Measurements from ENCODE around the gene PRF1. TPM values are rescaled to one million over a fixed set of nuclear protein-coding genes. Genes with fewer than 3 reads are reported as not detected.
"Not testable (repeated sequence)": the region's sequence is repeated elsewhere in the genome, so short reads cannot be mapped to it uniquely, and the experiment has no call there.

The PRF1 gene
- 10 to 100 TPM; 21.8 to 28.6 TPM for total RNA-seq

GRCh38 chr10:70602665-70603448 is at the start of gene PRF1:
TSS of gene PRF1 (minus strand) at chr10:70602741. CDS start at chr10:70600902, 1,839 bp downstream.
- Mint-ChIP-seq H3K4me3 (peak within 1 kb of the TSS; percentile 82), H3K36me3 (ENCODE audit: low read depth) (peaks cover 6% of the 10 kb centered on the region), H3K4me1 (peaks cover 29% of the 10 kb centered on the region), H3K27me3 (no peaks in the 10 kb centered on the region), H3K9me3 (ENCODE audit: low read depth) (peaks cover 2% of the 10 kb centered on the region), H3K27ac (peak within 1 kb of the TSS; percentile 84)
- intact Hi-C loops (cut with DNase I, micrococcal nuclease) = no loop called here
- peak; percentile 92 for ATAC-seq
- DNase-seq = peak; percentile 84
- ChIA-PET CTCF (interaction anchor here (0.6 to 1.3 kb wide), 5 partner anchors 9 to 614 kb away, joined by 3 to 4 read pairs (median 3); no protein-coding TSS in a partner anchor), POLR2A (no interaction called here)

DNA sequence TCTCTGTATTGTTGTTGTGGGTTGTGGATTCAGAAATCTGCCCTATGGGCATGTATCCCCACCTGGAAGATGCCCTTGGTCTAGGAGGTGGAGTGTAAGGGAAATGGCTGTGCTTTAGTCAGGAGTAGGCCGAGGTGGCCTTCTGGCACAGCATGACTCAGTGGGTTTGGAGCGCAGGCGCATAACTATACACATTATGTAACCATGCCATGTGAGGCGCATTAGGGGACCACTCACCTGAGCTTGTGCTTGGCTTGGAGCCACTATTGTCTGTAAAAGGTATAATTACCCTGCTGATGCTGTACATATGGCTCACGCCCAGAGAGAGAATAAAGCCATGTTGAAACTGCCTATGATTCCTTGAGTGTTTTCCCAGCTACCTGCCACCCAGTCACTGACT is 49.1 kb upstream of the PRF1 start:
- intact Hi-C loops (cut with DNase I, micrococcal nuclease) = no loop called here
- ChIA-PET CTCF (interaction anchor here (0.6 kb wide), 1 partner anchor 170 kb away, joined by 3 read pairs; no protein-coding TSS in a partner anchor), POLR2A (no interaction called here)
- no peak overlapping the region for H3K27ac Mint-ChIP-seq
- peaks cover 9% of the 10 kb centered on the region for H3K4me1 Mint-ChIP-seq
- peaks cover 23% of the 10 kb centered on the region for H3K9me3 Mint-ChIP-seq (ENCODE audit: low read depth)
- DNase-seq (peak; percentile 44), ATAC-seq (no peak)
- H3K27me3 Mint-ChIP-seq = no peaks in the 10 kb centered on the region
- H3K4me3 Mint-ChIP-seq = no peak overlapping the region
- H3K36me3 Mint-ChIP-seq (ENCODE audit: low read depth) = peaks cover 12% of the 10 kb centered on the region

DNA sequence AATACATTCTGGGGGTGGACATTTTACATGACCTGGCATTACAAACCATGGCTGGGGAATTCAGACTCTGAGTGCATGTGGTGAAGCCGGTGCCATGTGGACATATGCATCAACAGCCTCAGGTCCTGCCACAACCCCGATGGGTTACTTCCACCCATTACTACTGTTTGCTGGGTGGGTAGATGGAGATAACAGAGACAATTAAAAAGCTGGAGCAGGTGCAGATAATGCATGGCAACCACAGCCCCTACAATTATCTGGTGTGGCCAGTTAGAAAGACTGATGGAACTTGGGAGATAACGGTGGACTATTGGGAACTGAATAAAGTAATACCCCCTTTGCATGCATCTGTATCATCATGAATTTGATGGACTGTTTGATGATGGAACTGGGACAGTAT is 48.2 kb upstream of the PRF1 start:
- ChIA-PET POLR2A (no interaction called here), CTCF (no interaction called here)
- DNase-seq (no peak), ATAC-seq (no peak)
- Mint-ChIP-seq H3K27ac (no peak overlapping the region), H3K4me1 (no peaks in the 10 kb centered on the region), H3K9me3 (ENCODE audit: low read depth) (peaks cover 23% of the 10 kb centered on the region), H3K4me3 (no peak overlapping the region), H3K36me3 (ENCODE audit: low read depth) (peaks cover 12% of the 10 kb centered on the region), H3K27me3 (no peaks in the 10 kb centered on the region)
- intact Hi-C loops (cut with DNase I, micrococcal nuclease) = no loop called here

DNA sequence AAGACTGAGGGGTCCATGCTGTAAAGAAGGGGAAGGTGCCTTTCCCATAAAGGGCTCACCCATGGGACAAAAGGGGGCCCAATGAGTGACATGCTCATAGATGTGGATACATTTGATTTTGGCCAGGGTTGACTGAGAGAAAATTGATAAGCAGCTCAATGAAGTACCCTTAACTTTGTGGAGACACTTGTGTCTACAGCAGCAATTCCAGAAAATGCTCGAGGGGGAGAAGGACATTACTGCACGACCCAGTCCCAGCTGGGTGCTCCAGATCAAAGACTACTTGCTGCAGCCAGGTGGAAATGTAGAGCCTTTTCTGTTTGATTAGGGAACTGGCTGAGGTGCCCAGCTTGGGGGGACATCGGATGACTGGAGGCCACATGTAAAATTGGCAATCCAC is 47.6 kb upstream of the PRF1 start:
- DNase-seq (no peak), ATAC-seq (no peak)
- H3K9me3 Mint-ChIP-seq (ENCODE audit: low read depth) = peaks cover 23% of the 10 kb centered on the region
- H3K27ac Mint-ChIP-seq = no peak overlapping the region
- peaks cover 12% of the 10 kb centered on the region for H3K36me3 Mint-ChIP-seq (ENCODE audit: low read depth)
- H3K27me3 Mint-ChIP-seq = no peaks in the 10 kb centered on the region
- no peak overlapping the region for H3K4me3 Mint-ChIP-seq
- intact Hi-C loops (cut with DNase I, micrococcal nuclease) = no loop called here
- CTCF ChIA-PET = no interaction called here
- H3K4me1 Mint-ChIP-seq = no peaks in the 10 kb centered on the region
- POLR2A ChIA-PET = no interaction called here

DNA sequence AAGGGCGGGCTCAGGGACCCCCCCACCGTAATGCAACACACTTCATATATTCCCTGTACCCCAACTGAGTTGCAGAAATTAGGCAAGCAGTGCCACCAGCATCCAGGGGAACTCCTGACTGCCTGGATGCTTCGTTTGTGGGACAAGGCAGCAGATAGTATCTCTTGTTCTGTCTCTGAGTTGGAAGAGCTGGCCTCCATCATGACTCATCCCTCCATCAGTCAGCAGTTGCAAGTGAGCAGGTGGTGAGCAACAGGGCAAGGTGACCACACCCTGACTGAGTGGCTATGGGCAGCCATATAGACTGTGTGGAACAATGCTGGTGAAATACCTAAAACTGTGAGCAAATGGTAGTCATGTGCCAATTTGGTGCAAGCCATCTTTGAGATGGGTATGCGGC is 47.0 kb upstream of the PRF1 start:
- CTCF ChIA-PET = no interaction called here
- ATAC-seq (peak; percentile 88), DNase-seq (peak; percentile 29)
- intact Hi-C loops (cut with DNase I, micrococcal nuclease) = no loop called here
- Mint-ChIP-seq H3K27ac (no peak overlapping the region), H3K27me3 (no peaks in the 10 kb centered on the region), H3K9me3 (ENCODE audit: low read depth) (peaks cover 23% of the 10 kb centered on the region), H3K4me1 (no peaks in the 10 kb centered on the region), H3K4me3 (no peak overlapping the region), H3K36me3 (ENCODE audit: low read depth) (peaks cover 12% of the 10 kb centered on the region)
- POLR2A ChIA-PET = no interaction called here

- H3K9me3 Mint-ChIP-seq (ENCODE audit: low read depth) = peaks cover 23% of the 10 kb centered on the region
- CTCF ChIA-PET = interaction anchor here (0.6 kb wide), 1 partner anchor 736 kb away, joined by 5 read pairs; no protein-coding TSS in a partner anchor
Measured at GRCh38 chr10:70648427-70648826, 45.9 kb upstream of the PRF1 start.

GRCh38 chr10:70647086-70647485 is 44.5 kb upstream of the PRF1 start:
- ATAC-seq (no peak), DNase-seq (no peak)
- Mint-ChIP-seq H3K27ac (no peak overlapping the region), H3K36me3 (ENCODE audit: low read depth) (peaks cover 12% of the 10 kb centered on the region), H3K27me3 (peaks cover 7% of the 10 kb centered on the region), H3K4me3 (no peak overlapping the region), H3K9me3 (ENCODE audit: low read depth) (peaks cover 23% of the 10 kb centered on the region), H3K4me1 (no peaks in the 10 kb centered on the region)
- POLR2A ChIA-PET = no interaction called here
- CTCF ChIA-PET = no interaction called here
- intact Hi-C loops (cut with DNase I, micrococcal nuclease) = no loop called here

More at GRCh38 chr10:70648427-70648826, 45.9 kb upstream of the PRF1 start:
- peaks cover 12% of the 10 kb centered on the region for H3K36me3 Mint-ChIP-seq (ENCODE audit: low read depth)
- H3K4me1 Mint-ChIP-seq = no peaks in the 10 kb centered on the region
- no peak overlapping the region for H3K4me3 Mint-ChIP-seq
- ATAC-seq (no peak), DNase-seq (no peak)
- peaks cover 5% of the 10 kb centered on the region for H3K27me3 Mint-ChIP-seq
- no peak overlapping the region for H3K27ac Mint-ChIP-seq
- intact Hi-C loops (cut with DNase I, micrococcal nuclease) = no loop called here
- POLR2A ChIA-PET = no interaction called here

DNA sequence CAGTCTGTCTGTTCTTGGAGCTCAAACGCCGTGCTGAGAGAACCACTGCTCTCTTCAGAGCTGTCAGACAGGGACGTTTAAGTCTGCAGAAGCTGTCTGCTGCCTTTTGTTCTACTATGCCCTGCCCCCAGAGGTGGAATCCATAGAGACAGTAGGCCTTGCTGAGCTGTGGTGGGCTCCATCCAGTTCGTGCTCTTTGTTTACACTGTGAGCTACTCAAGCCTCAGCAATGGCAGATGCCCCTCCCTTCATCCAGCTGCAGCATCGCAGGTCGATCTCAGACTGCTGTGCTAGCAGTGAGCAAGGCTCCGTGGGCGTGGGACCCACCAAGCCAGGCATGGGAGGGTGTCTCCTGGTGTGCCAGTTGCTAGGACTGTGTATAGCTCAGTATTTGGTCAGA is 42.4 kb upstream of the PRF1 start:
- peaks cover 14% of the 10 kb centered on the region for H3K9me3 Mint-ChIP-seq (ENCODE audit: low read depth)
- ATAC-seq; H3K4me3 Mint-ChIP-seq; H3K27me3 Mint-ChIP-seq; DNase-seq; H3K4me1 Mint-ChIP-seq; intact Hi-C loops (cut with DNase I, micrococcal nuclease); POLR2A ChIA-PET; H3K36me3 Mint-ChIP-seq (ENCODE audit: low read depth); H3K27ac Mint-ChIP-seq: not testable (repeated sequence)
- CTCF ChIA-PET = interaction anchor here (1.0 kb wide), 1 partner anchor 8 kb away, joined by 4 read pairs; no protein-coding TSS in a partner anchor

DNA sequence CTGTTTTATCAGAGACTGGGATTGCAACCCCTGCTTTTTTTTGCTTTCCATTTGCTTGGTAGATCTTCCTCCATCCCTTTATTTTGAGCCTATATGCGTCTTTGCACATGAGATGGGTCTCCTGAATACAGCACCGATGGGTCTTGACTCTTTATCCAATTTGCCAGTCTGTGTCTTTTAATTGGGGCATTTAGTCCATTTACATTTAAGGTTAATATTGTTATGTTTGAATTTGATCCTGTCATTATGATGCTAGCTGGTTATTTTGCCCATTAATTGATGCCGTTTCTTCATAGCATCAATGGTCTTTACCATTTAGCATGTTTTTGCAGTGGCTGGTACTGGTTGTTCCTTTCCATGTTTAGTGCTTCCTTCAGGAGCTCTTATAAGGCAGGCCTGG is 40.7 kb upstream of the PRF1 start:
- POLR2A ChIA-PET; H3K36me3 Mint-ChIP-seq (ENCODE audit: low read depth); H3K4me1 Mint-ChIP-seq; ATAC-seq; DNase-seq; H3K4me3 Mint-ChIP-seq; intact Hi-C loops (cut with DNase I, micrococcal nuclease); H3K9me3 Mint-ChIP-seq (ENCODE audit: low read depth); H3K27me3 Mint-ChIP-seq; CTCF ChIA-PET; H3K27ac Mint-ChIP-seq: not testable (repeated sequence)

GRCh38 chr10:70639640-70640383 is 37.3 kb upstream of the PRF1 start:
- intact Hi-C loops (cut with DNase I, micrococcal nuclease); H3K4me3 Mint-ChIP-seq; H3K4me1 Mint-ChIP-seq; H3K36me3 Mint-ChIP-seq (ENCODE audit: low read depth); H3K9me3 Mint-ChIP-seq (ENCODE audit: low read depth); DNase-seq; H3K27me3 Mint-ChIP-seq; ATAC-seq; H3K27ac Mint-ChIP-seq: not testable (repeated sequence)
- POLR2A ChIA-PET = interaction anchor here (0.7 kb wide), 1 partner anchor 52 kb away, joined by 5 read pairs; no protein-coding TSS in a partner anchor
- CTCF ChIA-PET = interaction anchor here (0.8 kb wide), 1 partner anchor 22 kb away, joined by 4 read pairs; no protein-coding TSS in a partner anchor

DNA sequence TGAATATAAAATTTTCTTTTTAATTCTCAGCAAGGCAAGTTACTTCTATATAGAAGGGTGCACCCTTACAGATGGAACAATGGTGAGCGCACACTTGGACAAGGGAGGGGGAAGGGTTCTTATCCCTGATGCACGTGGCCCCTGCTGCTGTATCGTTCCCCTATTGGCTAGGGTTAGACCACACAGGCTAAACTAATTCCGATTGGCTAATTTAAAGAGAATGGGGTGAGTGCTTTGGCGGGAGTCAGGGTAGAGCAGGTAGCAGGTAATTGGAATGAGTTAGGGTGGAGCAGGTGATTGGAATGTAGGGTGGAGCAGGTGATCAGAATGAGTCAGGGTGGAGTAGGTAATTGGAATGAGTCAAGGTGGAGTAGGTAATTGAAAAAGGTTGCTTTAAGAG is 32.0 kb upstream of the PRF1 start:
- H3K9me3 Mint-ChIP-seq (ENCODE audit: low read depth); H3K4me3 Mint-ChIP-seq; intact Hi-C loops (cut with DNase I, micrococcal nuclease); H3K27ac Mint-ChIP-seq; H3K27me3 Mint-ChIP-seq; ATAC-seq; POLR2A ChIA-PET; H3K36me3 Mint-ChIP-seq (ENCODE audit: low read depth); H3K4me1 Mint-ChIP-seq; CTCF ChIA-PET; DNase-seq: not testable (repeated sequence)

DNA sequence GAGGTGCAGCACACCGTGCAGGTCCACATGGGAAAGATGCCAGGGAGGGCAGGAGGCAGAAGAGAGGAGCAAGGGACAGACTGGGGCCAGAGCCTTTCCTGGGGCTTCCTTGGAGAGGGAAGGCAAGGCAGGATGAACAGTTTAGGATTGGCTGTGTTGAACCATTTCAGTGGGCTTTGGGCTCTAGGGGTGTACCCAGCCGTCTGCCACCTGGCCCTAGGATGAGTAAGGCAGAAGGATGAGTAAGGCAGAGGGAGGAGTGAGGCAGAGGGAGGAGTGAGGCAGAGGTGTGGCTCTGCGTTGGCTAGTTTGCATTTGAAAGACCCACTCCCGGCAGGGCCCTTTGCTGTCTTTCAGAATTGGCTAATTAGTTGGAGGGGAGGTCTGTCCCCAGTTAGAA is 31.5 kb upstream of the PRF1 start:
- ATAC-seq = no peak
- Mint-ChIP-seq H3K27ac (no peak overlapping the region), H3K4me3 (no peak overlapping the region), H3K4me1 (no peaks in the 10 kb centered on the region), H3K9me3 (ENCODE audit: low read depth) (peaks cover 4% of the 10 kb centered on the region), H3K27me3 (peaks cover 9% of the 10 kb centered on the region), H3K36me3 (ENCODE audit: low read depth) (no peaks in the 10 kb centered on the region)
- ChIA-PET POLR2A (no interaction called here), CTCF (no interaction called here)
- intact Hi-C loops (cut with DNase I, micrococcal nuclease) = no loop called here
- no peak for DNase-seq
